ENCODE results near the gene BCS1L.
A peak's percentile ranks its signal among the peaks of the same experiment; 100 is the strongest.

BCS1L gene

GRCh38 chr2:218698885-218699284 lies 39.4 kb downstream of the BCS1L start:
- no peak for DNase-seq (ENCODE audit: extremely low read depth, low read depth)
- H3K4me3 ChIP-seq (replicated peaks; ENCODE audit: low read depth, low read length): no peak overlapping the region
- TF ChIP-seq CTCF (IDR thresholded peaks at IDR 0.05; ENCODE audit: low read depth, low read length, missing control alignments): no peak

- DNase-seq (ENCODE audit: extremely low read depth, low read depth): no peak
- TF ChIP-seq CTCF (IDR thresholded peaks at IDR 0.05; ENCODE audit: low read depth, low read length, missing control alignments): no peak
- no peak overlapping the region for H3K4me3 ChIP-seq (replicated peaks; ENCODE audit: low read depth, low read length)
Measured at GRCh38 chr2:218701806-218702205, 42.3 kb downstream of the BCS1L start.

- no peak for TF ChIP-seq CTCF (IDR thresholded peaks at IDR 0.05; ENCODE audit: low read depth, low read length, missing control alignments)
- DNase-seq (ENCODE audit: extremely low read depth, low read depth): no peak
- H3K4me3 ChIP-seq (replicated peaks; ENCODE audit: low read depth, low read length): no peak overlapping the region
Measured at GRCh38 chr2:218703341-218703740, 43.9 kb downstream of the BCS1L start.

- DNase-seq (ENCODE audit: extremely low read depth, low read depth): no peak
- no peak for TF ChIP-seq CTCF (IDR thresholded peaks at IDR 0.05; ENCODE audit: low read depth, low read length, missing control alignments)
- no peak overlapping the region for H3K4me3 ChIP-seq (replicated peaks; ENCODE audit: low read depth, low read length)
Measured at GRCh38 chr2:218708086-218708485, 48.6 kb downstream of the BCS1L start.

- TF ChIP-seq CTCF (IDR thresholded peaks at IDR 0.05; ENCODE audit: low read depth, low read length, missing control alignments): no peak
- no peak for DNase-seq (ENCODE audit: extremely low read depth, low read depth)
- H3K4me3 ChIP-seq (replicated peaks; ENCODE audit: low read depth, low read length): peak overlapping the region; percentile 83; the same call in 1 of the 2 replicates
Measured at GRCh38 chr2:218709908-218710307, 50.4 kb downstream of the BCS1L start.

GRCh38 chr2:218710334-218710686 lies 50.8 kb downstream of the BCS1L start:
- TF ChIP-seq CTCF (IDR thresholded peaks at IDR 0.05; ENCODE audit: low read depth, low read length, missing control alignments): no peak
- H3K4me3 ChIP-seq (replicated peaks; ENCODE audit: low read depth, low read length): peak overlapping the region; percentile 83
- no peak for DNase-seq (ENCODE audit: extremely low read depth, low read depth)

All from HFF-Myc (cell line).